ENCODE data around the gene AKAP11.

GRCh38 chr13:42320375-42320787 is 48.4 kb downstream of the AKAP11 start:
- TF ChIP-seq POLR2A (IDR thresholded peaks at IDR 0.05; ENCODE audit: low read depth, low read length) (no peak), TAF1 (IDR thresholded peaks at IDR 0.05; ENCODE audit: low read depth, low read length) (no peak)
